ENCODE data around the gene CFAP52. TPM values are rescaled to one million over a fixed set of nuclear protein-coding genes. Genes with fewer than 3 reads are reported as not detected.

Gene CFAP52
- total and polyA plus RNA-seq, 4 donors: 3.8 to 28.8 (median 19.5) TPM

- H3K4me1 ChIP-seq (ENCODE audit: control insufficient read depth in 5 of 5, insufficient read depth in 5 of 5, low read length in 5 of 5): peaks cover 0 to 14% (median 3%) of the 10 kb centered on the region in 5 donors
- no peaks in the 10 kb centered on the region for H3K36me3 ChIP-seq (ENCODE audit: control insufficient read depth in 4 of 4, insufficient read depth in 4 of 4, low read length in 4 of 4)
- peaks cover 6 to 46% (median 29%) of the 10 kb centered on the region in 3 donors for H3K27me3 ChIP-seq (ENCODE audit: control insufficient read depth in 3 of 3, insufficient read depth in 3 of 3, low read length in 2 of 3)
- no peak for TF ChIP-seq CTCF (IDR thresholded peaks at IDR 0.05; ENCODE audit: control extremely low read depth, extremely low read depth)
- ATAC-seq (ENCODE audit: insufficient read depth, low FRiP score): no peak
- H3K9me3 ChIP-seq (ENCODE audit: control insufficient read depth in 4 of 4, insufficient read depth in 3 of 4, low read length in 3 of 4): peaks cover 0 to 2% (median 0%) of the 10 kb centered on the region in 4 donors
- WGBS, 2 donors: 49 to 51% methylated on average over 8 of the region's 8 CpGs
- DNase-seq: peak in 1 of 3 donors; percentile 2
- peak overlapping the region; percentile 45 for H3K4me3 ChIP-seq
- H3K27ac ChIP-seq (ENCODE audit: low read depth in 1 of 2, low read length in 1 of 2): peak overlapping the region in 1 of 2 donors; percentile 92
- H3K9ac ChIP-seq (ENCODE audit: insufficient read depth in 1 of 2, low read length in 2 of 2): peak overlapping the region; percentile 30 to 51
Measured at GRCh38 chr17:9646546-9646885, 70.1 kb downstream of the CFAP52 start.

GRCh38 chr17:9647014-9647413, 70.6 kb downstream of the CFAP52 start:
- no peak for ATAC-seq (ENCODE audit: insufficient read depth, low FRiP score)
- H3K9me3 ChIP-seq (ENCODE audit: control insufficient read depth in 4 of 4, insufficient read depth in 3 of 4, low read length in 3 of 4): peaks cover 0 to 2% (median 0%) of the 10 kb centered on the region in 4 donors
- no peak overlapping the region for H3K9ac ChIP-seq (ENCODE audit: insufficient read depth in 1 of 2, low read length in 2 of 2)
- peak overlapping the region in 1 of 2 donors; percentile 41 for H3K27ac ChIP-seq (ENCODE audit: low read depth in 1 of 2, low read length in 1 of 2)
- peak; percentile 7 to 42 (median 14) for DNase-seq
- peaks cover 0 to 14% (median 3%) of the 10 kb centered on the region in 5 donors for H3K4me1 ChIP-seq (ENCODE audit: control insufficient read depth in 5 of 5, insufficient read depth in 5 of 5, low read length in 5 of 5)
- 33 to 39% methylated on average over 4 of the region's 4 CpGs for WGBS, 2 donors
- H3K36me3 ChIP-seq (ENCODE audit: control insufficient read depth in 4 of 4, insufficient read depth in 4 of 4, low read length in 4 of 4): no peaks in the 10 kb centered on the region
- no peak overlapping the region for H3K4me3 ChIP-seq
- peaks cover 6 to 46% (median 29%) of the 10 kb centered on the region in 3 donors for H3K27me3 ChIP-seq (ENCODE audit: control insufficient read depth in 3 of 3, insufficient read depth in 3 of 3, low read length in 2 of 3)
- no peak for TF ChIP-seq CTCF (IDR thresholded peaks at IDR 0.05; ENCODE audit: control extremely low read depth, extremely low read depth)

GRCh38 chr17:9648521-9649110, 72.2 kb downstream of the CFAP52 start:
- 65 to 84% methylated on average over 3 of the region's 3 CpGs for WGBS, 2 donors
- no peak for ATAC-seq (ENCODE audit: insufficient read depth, low FRiP score)
- no peak overlapping the region for H3K27ac ChIP-seq (ENCODE audit: low read depth in 1 of 2, low read length in 1 of 2)

More at GRCh38 chr17:9648521-9649110, 72.2 kb downstream of the CFAP52 start:
- Histone ChIP-seq H3K36me3 (ENCODE audit: control insufficient read depth in 4 of 4, insufficient read depth in 4 of 4, low read length in 4 of 4) (no peaks in the 10 kb centered on the region), H3K27me3 (ENCODE audit: control insufficient read depth in 3 of 3, insufficient read depth in 3 of 3, low read length in 2 of 3) (peaks cover 6 to 39% (median 27%) of the 10 kb centered on the region in 3 donors), H3K4me3 (no peak overlapping the region), H3K4me1 (ENCODE audit: control insufficient read depth in 5 of 5, insufficient read depth in 5 of 5, low read length in 5 of 5) (peaks cover 0 to 14% (median 3%) of the 10 kb centered on the region in 5 donors), H3K9ac (ENCODE audit: insufficient read depth in 1 of 2, low read length in 2 of 2) (no peak overlapping the region), H3K9me3 (ENCODE audit: control insufficient read depth in 4 of 4, insufficient read depth in 3 of 4, low read length in 3 of 4) (peaks cover 0 to 2% (median 0%) of the 10 kb centered on the region in 4 donors)
- no peak for TF ChIP-seq CTCF (IDR thresholded peaks at IDR 0.05; ENCODE audit: control extremely low read depth, extremely low read depth)
- DNase-seq: no peak

All from lung (tissue), 12 donors.